Tibial artery (tissue), 4 donors: Measurements from ENCODE around the gene GNA12.

Experiments used
- DNase-seq, 2 donors: peaks; one replicate each; pipeline ENCODE4 v3.0.0-alpha.2; 2019
- H3K27ac ChIP-seq, 2 donors: fragments of 200-600 bp; sonication (generic) in 1 of 2; 1 replicate in 1 of 2; 2 replicates in 1 of 2; pipeline ENCODE4 v1.5.1; 2018 to 2019; ENCODE audit warnings: mild to moderate bottlenecking in 1 of 2
- H3K27me3 ChIP-seq, 2 donors: fragments of 200-600 bp; sonication (generic) in 1 of 2; one replicate each; pipeline versions ENCODE4 v1.5.1 to v1.6.0; 2016 to 2019
- H3K36me3 ChIP-seq, 3 donors: fragments of 200-600 bp; sonication (generic) in 2 of 3; one replicate each; pipeline ENCODE4 v1.5.1; 2016 to 2019; ENCODE audit warnings: mild to moderate bottlenecking in 2 of 3
- H3K4me1 ChIP-seq, 4 donors: fragments of 200-600 bp; sonication (generic) in 2 of 4; 1 replicate in 3 of 4; 2 replicates in 1 of 4; pipeline ENCODE4 v1.5.1; 2016 to 2019
- H3K4me3 ChIP-seq, 2 donors: fragments of 200-600 bp; sonication (generic) in 1 of 2; 1 replicate in 1 of 2; 2 replicates in 1 of 2; pipeline ENCODE4 v1.5.1; 2018 to 2019; ENCODE audit warnings: mild to moderate bottlenecking in 2 of 2
- H3K9me3 ChIP-seq, 3 donors: fragments of 200-600 bp; sonication (generic) in 1 of 3; one replicate each; pipeline ENCODE4 v1.5.1; 2016 to 2019
- CTCF ChIP-seq, 2 experiments: fragments of 200-600 bp in 1 of 2; fragments of 450-650 bp in 1 of 2; IDR thresholded peaks; one replicate each; pipeline ENCODE4 v1.5.1; 2017 to 2019; ENCODE audit warnings: antibody characterized with exemption in 2 of 2, mild to moderate bottlenecking in 1 of 2, moderate library complexity in 1 of 2
- intact Hi-C: fragments of 100-400 bp; cut with DNase I; formaldehyde crosslinking; loops from one replicate; pipeline ENCODE4 v1.15.0; 2023; ENCODE audit warnings: low total_unique reads

The GNA12 gene

GRCh38 chr7:2715341-2716231, 128.5 kb downstream of the GNA12 start:
- H3K27ac ChIP-seq: no peak overlapping the region
- no peak for DNase-seq
- intact Hi-C loops: no loop called here
- H3K4me3 ChIP-seq: no peak overlapping the region
- H3K4me1 ChIP-seq: peaks cover 0 to 21% (median 13%) of the 10 kb centered on the region in 4 donors
- TF ChIP-seq CTCF (IDR thresholded peaks at IDR 0.05): no peak
- no peaks in the 10 kb centered on the region for H3K27me3 ChIP-seq
- no peaks in the 10 kb centered on the region for H3K9me3 ChIP-seq
- peaks cover 3 to 17% (median 9%) of the 10 kb centered on the region in 3 donors for H3K36me3 ChIP-seq

DNA sequence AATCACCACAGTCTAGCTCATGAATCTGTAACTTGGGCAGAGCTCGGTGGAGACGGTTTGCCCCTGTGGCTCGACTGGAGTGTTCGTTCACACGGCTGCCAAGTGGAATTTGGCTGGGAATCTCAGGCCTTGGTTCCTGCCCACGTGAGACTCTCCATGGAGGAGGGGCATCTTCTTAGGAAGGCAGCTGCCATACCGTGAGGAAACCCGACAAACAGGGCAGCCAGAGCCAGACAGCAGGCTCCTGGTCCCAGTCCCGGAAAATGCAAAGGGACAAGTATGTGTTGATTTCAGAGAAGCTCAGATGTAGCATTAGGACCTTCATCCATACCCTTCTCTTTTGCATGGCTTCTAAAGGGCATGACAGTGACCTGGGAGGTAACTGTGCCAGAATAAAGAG, 129.5 kb downstream of the GNA12 start:
- TF ChIP-seq CTCF (IDR thresholded peaks at IDR 0.05): no peak
- Histone ChIP-seq H3K4me3 (no peak overlapping the region), H3K27me3 (no peaks in the 10 kb centered on the region), H3K4me1 (peaks cover 0 to 23% (median 15%) of the 10 kb centered on the region in 4 donors), H3K27ac (no peak overlapping the region), H3K9me3 (no peaks in the 10 kb centered on the region), H3K36me3 (peaks cover 0 to 16% (median 3%) of the 10 kb centered on the region in 3 donors)
- DNase-seq: no peak
- intact Hi-C loops: loop anchor here (5.0 kb wide), 1 partner anchor 42 kb away; no protein-coding TSS in a partner anchor

- DNase-seq: no peak
- H3K4me3 ChIP-seq: no peak overlapping the region
- intact Hi-C loops: loop anchor here (5.0 kb wide), 1 partner anchor 42 kb away; no protein-coding TSS in a partner anchor
- no peaks in the 10 kb centered on the region for H3K27me3 ChIP-seq
- no peak for TF ChIP-seq CTCF (IDR thresholded peaks at IDR 0.05)
- H3K4me1 ChIP-seq: peaks cover 0 to 25% (median 15%) of the 10 kb centered on the region in 4 donors
- H3K27ac ChIP-seq: no peak overlapping the region
- peaks cover 0 to 16% (median 3%) of the 10 kb centered on the region in 3 donors for H3K36me3 ChIP-seq
- no peaks in the 10 kb centered on the region for H3K9me3 ChIP-seq
These were observed 130.1 kb downstream of the GNA12 start for GRCh38 chr7:2713978-2714377.

GRCh38 chr7:2713370-2713769, 130.7 kb downstream of the GNA12 start:
- Histone ChIP-seq H3K27ac (no peak overlapping the region), H3K4me3 (no peak overlapping the region), H3K36me3 (peaks cover 0 to 16% (median 3%) of the 10 kb centered on the region in 3 donors), H3K4me1 (peaks cover 0 to 25% (median 15%) of the 10 kb centered on the region in 4 donors), H3K9me3 (no peaks in the 10 kb centered on the region), H3K27me3 (no peaks in the 10 kb centered on the region)
- no peak for DNase-seq
- intact Hi-C loops: loop anchor here (5.0 kb wide), 1 partner anchor 41 kb away; no protein-coding TSS in a partner anchor
- TF ChIP-seq CTCF (IDR thresholded peaks at IDR 0.05): no peak

DNA sequence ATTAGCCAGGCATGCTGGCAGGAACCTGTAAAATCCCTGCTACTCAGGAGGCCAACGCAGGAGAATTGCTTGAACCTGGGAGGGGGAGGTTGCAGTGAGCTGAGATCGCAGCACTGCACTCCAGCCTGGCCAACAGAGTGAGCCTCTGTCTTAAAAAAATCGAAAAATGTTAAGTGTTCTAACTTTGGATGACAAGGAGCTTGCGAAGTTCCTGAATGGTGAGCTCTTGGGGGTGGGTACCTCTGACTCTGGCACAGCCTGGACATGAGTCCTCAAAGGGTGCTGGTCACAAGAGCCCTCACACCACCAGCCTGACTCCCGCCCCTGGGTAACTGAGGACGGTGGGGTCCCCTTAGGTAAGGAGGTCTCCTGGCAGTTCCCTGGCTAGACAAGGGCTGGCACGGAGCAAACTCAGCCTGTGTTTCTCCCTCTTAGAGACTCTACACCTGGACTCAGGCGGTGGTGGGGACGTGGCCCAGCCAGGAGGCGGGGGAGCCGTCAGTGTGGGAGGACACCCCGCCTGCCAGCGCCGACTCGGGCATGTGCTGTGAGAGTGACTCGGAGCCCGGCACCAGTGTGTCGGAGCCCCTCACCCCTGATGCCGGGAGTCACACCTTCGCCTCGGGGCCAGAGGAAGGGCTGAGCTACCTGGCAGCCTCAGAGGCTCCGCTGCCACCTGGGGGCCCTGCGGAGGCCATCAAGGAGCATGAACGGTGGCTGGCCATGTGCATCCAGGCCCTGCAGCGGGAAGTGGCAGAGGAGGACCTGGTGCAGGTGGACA, 132.0 kb downstream of the GNA12 start:
- peaks cover 0 to 16% (median 3%) of the 10 kb centered on the region in 3 donors for H3K36me3 ChIP-seq
- H3K4me3 ChIP-seq: no peak overlapping the region
- peaks cover 0 to 16% (median 8%) of the 10 kb centered on the region in 4 donors for H3K4me1 ChIP-seq
- no peak for DNase-seq
- intact Hi-C loops: loop anchor here (5.0 kb wide), 1 partner anchor 40 kb away; no protein-coding TSS in a partner anchor
- no peak for TF ChIP-seq CTCF (IDR thresholded peaks at IDR 0.05)
- H3K27ac ChIP-seq: no peak overlapping the region
- H3K27me3 ChIP-seq: no peaks in the 10 kb centered on the region
- H3K9me3 ChIP-seq: no peaks in the 10 kb centered on the region
